Uterus (tissue), 2 donors: ENCODE results near the gene ZNF804B.

ENCODE experiments used
- POLR2A ChIP-seq, 2 donors: fragments of 450-650 bp; IDR thresholded peaks; one replicate each; pipeline ENCODE4 v1.6.1; 2016; ENCODE audit warnings: antibody characterized with exemption in 2 of 2, mild to moderate bottlenecking in 1 of 2, moderate library complexity in 1 of 2
- TF ChIP-seq, protein P1 (sequence below), 4 experiments: fragments of 200-600 bp in 2 of 4; fragments of 450-650 bp in 2 of 4; sonication (generic) in 2 of 4; IDR thresholded peaks; one replicate each; pipeline ENCODE4 v1.5.1; 2016 to 2019; ENCODE audit warnings: antibody characterized with exemption in 4 of 4, mild to moderate bottlenecking in 2 of 4, moderate library complexity in 1 of 4

DNA sequence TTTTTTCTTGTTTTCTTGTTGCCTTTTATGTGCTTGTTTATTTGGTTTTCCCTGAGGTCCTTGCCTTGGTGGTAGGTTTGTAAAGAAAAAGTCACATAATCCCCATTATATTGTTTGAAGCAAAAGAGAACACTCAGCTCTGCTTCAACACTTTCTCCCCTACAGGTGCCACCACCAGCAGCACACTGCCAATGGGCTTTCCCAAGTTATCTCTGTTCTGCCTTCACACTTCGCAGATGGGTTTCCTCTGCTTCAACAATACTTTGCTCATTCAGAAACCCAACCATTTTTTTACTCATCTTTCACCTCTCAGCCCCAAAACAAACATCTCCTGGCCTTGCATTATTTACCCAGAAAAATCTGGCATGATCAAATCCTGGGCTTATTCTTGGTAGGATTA lies 411.1 kb downstream of the ZNF804B start:
- TF ChIP-seq POLR2A (IDR thresholded peaks at IDR 0.05) = no peak
- TF ChIP-seq, protein P1, sequence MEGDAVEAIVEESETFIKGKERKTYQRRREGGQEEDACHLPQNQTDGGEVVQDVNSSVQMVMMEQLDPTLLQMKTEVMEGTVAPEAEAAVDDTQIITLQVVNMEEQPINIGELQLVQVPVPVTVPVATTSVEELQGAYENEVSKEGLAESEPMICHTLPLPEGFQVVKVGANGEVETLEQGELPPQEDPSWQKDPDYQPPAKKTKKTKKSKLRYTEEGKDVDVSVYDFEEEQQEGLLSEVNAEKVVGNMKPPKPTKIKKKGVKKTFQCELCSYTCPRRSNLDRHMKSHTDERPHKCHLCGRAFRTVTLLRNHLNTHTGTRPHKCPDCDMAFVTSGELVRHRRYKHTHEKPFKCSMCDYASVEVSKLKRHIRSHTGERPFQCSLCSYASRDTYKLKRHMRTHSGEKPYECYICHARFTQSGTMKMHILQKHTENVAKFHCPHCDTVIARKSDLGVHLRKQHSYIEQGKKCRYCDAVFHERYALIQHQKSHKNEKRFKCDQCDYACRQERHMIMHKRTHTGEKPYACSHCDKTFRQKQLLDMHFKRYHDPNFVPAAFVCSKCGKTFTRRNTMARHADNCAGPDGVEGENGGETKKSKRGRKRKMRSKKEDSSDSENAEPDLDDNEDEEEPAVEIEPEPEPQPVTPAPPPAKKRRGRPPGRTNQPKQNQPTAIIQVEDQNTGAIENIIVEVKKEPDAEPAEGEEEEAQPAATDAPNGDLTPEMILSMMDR (IDR thresholded peaks at IDR 0.05) = no peak
